GM12872 (cell line): Measurements from ENCODE around the gene WDR90.

Experiments used
- TF ChIP-seq, protein P1 (sequence below): IDR thresholded peaks from 3 replicates; pipeline ENCODE4 v1.5.1; 2011; ENCODE audit warnings: low read depth, mild to moderate bottlenecking, low read length, moderate library complexity; ENCODE audit not compliant: insufficient read depth

The WDR90 gene

DNA sequence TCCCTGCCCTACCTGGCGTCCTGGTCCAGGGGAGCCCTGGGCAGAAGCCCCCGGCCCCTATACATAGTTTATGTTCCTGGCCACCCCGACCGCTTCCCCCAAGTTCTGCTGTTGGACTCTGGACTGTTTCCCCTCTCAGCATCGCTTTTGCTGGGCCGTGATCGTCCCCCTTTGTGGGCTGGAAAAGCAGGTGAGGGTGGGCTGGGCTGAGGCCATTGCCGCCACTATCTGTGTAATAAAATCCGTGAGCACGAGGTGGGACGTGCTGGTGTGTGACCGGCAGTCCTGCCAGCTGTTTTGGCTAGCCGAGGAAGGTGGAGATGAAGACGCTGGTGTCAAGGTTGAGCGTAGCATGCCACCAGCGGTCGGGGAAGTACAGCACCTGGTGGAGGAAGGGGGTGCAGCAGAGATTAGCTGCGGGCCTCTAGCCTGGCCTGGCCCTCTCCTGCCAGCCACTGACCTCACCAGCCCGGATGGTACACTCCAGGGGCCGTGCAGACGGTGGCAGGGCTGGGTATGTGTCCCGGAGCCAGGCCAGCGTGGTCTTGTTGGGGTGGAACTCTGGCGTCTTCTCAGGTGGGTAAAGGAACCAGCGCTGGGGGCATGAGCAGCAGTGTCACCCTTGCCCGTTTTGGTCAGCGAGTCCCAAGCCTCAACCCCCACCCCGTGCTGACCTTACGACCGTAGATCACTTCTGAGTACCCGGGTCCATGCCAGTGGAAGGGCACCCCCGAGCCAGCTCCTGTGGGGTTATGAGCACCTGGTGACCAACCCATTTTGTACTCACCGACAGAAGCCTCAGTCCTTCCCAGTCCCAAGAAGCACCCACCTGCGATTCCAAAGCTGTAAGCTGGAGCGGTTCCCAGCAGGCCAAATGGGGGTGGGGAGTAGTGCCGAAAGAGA, 33.6 kb downstream of the WDR90 start:
- TF ChIP-seq, protein P1, sequence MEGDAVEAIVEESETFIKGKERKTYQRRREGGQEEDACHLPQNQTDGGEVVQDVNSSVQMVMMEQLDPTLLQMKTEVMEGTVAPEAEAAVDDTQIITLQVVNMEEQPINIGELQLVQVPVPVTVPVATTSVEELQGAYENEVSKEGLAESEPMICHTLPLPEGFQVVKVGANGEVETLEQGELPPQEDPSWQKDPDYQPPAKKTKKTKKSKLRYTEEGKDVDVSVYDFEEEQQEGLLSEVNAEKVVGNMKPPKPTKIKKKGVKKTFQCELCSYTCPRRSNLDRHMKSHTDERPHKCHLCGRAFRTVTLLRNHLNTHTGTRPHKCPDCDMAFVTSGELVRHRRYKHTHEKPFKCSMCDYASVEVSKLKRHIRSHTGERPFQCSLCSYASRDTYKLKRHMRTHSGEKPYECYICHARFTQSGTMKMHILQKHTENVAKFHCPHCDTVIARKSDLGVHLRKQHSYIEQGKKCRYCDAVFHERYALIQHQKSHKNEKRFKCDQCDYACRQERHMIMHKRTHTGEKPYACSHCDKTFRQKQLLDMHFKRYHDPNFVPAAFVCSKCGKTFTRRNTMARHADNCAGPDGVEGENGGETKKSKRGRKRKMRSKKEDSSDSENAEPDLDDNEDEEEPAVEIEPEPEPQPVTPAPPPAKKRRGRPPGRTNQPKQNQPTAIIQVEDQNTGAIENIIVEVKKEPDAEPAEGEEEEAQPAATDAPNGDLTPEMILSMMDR: no peak

DNA sequence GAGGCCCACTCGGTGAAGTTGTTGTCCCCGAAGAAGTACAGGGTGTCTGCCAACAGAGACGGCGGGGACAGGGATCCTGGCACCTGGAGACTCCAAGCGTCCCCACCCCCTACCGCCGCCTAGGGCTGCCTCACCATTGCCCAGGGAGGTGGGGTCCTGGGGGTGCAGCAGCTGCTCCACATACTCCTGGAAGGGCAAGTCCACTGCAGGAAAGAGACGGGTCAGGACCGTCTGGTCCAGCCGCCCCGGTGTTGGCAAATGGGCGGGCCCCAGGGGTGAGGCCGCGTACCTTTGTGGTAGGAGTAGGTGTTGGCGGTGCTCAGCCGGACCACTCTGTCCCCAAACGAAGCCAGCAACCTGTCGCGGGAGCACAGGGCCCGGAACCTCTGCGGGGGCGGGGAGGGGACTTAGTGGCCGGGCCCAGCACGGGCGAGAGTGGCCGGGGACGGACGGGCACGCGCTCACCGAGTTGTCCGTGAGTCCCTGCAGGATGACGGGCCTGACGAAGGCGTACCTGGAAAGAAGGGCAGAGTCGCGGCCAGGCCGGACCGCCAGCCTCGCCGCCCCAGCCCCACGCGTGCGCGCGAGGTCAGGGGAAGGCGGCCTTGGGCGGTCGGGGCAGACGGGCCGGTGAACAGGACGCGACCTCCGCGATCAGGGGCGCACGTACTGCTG, 34.4 kb downstream of the WDR90 start:
- TF ChIP-seq, protein P1: no peak

DNA sequence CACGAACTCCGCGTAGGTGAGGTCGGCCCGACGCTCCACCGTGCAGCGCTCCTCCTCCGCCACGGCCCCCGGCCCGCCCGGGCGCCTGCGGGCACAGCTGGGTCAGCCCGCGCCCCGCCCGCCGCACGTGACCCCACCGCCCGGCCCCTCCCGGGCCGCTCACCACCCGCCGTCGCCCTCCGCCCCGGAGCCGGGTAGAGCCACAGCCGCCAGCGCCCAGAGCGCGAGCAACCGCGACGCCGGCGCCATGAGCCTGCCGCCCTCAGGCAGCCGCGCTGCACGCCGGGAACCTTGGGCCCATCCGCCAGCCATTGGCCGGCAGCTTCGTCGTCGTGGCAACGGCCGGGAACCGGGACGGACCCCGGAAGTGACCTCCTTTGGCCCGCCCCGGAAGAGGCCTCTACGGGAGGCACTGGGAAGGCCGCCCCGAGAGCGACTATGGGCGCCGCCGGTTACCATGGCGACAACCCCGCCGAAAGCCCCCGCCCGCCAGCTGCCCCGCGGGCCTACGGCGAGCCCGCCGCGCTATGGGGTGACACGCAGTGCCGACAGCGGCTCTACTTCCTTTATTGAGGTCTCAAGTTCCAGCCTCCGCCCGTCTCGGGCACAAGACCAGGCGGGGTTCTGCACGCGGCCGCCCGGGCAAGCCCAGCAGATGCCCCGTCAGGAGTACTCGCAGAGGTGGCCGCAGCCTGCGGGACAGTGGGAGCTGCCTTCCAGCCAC, 35.1 kb downstream of the WDR90 start, which contains the start of gene JMJD8:
JMJD8 (minus strand) TSS at position 264 of the 724 bp plus-strand sequence; CDS start at position 249, 15 bp downstream.
- TF ChIP-seq, protein P1: no peak

DNA sequence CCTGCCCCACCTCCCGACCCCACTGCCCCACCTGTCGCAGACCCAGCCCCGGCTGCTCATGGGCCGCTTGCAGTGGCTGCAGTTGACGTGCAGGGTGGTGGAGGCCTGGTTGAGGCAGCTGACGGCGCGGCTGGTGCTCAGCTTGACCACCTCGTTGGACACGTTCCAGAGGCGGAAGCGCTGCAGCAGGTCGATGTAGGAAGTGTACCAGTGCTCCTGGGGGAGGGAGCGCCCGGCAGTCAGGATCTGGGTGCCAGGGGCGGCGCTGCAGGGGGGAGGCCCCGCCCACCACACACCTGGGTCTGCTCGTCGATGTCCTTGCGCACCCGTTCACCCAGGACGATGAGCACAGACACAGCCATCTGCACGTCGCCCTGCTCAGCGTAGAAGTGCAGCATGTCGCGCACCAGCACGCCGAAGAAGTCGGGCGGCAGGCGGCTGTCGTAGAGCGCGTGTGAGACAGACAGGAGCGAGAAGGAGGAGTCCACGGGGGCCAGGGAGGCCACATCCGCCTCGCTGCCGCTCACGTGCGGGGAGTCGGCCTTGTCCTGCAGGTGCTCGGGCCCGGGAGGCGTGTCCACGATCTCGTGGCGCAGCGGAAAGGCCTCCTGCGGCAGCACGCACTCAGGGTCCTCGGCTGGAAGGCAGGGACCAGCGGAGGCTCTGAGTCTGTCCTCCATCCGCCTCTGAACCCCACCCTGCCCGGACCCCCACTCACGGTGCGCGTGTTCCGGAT, 36.0 kb downstream of the WDR90 start:
- TF ChIP-seq, protein P1: no peak

DNA sequence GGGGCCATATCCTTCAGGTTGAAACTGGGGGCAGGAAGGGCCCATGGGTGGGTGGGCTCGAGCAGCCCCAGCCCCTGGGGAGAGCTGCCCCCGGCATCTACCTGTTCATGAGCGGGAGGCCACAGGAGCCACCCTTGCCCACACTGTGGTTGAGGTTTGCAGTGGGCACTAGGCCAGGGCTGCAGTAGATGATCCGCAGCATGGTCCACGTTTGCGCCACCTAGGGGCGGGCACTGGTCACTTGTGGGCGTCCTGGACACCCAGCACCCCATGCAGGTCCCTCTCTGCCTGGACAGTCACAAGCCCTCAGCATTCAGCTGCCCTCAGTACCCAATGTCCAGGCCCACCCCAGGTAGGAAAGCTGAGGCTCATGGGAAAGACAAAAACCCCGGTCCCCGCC, 36.8 kb downstream of the WDR90 start:
- TF ChIP-seq, protein P1: peak; percentile 40; the same call in 2 of the 3 replicates

DNA sequence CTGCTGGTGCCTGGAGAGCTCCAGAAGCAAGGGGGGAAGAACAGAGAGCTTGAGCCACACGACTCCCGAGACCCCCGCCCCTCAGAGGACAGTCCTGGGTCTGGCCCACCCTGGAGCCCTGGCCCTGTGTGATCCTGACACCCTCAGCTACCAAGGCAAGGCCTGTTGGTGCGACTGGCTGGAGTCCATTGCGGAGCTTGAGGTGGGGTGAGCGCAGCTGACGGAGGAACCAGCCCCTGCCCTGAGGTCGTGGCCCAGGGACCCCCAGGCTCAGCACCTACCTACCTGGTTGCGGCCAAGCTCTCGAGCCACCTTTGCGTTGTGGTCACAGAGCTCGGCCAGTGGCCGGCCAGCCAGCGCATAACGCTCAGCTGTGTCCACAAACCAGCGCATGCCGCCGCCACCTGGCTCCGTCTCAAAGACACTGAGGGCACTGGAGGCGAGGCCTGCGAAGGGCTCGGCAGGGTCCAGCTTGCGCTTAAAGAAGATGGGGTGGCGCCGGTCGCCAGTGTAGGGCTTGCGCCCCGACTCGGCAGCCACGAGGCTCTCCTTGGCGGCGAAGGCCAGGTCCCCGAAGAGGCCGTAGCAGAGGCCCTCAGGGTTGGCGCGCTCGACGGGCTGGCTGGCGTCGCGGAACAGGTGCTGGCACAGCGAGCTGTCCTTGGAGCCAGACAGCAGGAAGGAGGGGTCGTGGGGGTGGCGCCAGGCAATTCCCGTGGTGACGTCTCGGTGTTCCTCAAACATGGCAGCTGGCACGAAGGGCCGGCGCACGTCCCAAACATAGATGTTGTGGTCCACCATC, 37.5 kb downstream of the WDR90 start:
- TF ChIP-seq, protein P1: no peak
